Vagina (tissue), 2 donors: ENCODE data around the gene SLC7A9.

ENCODE experiments used
- CTCF ChIP-seq, 3 experiments: fragments of 450-650 bp in 2 of 3; fragments of 200-600 bp in 1 of 3; sonication (generic) in 1 of 3; IDR thresholded peaks; one replicate each; pipeline ENCODE4 v1.5.1; 2017 to 2019; ENCODE audit warnings: antibody characterized with exemption in 3 of 3, mild to moderate bottlenecking in 2 of 3, moderate library complexity in 2 of 3
- POLR2AphosphoS5 ChIP-seq, 2 donors: sonication (generic); formaldehyde crosslinking; IDR thresholded peaks; one replicate each; pipeline ENCODE4 v1.9.0; 2017; ENCODE audit warnings: antibody characterized with exemption in 2 of 2, mild to moderate bottlenecking in 2 of 2, low read depth in 1 of 2; ENCODE audit not compliant: insufficient read depth in 1 of 2

GRCh38 chr19:32908641-32909190 is 39.1 kb upstream of the SLC7A9 start:
- TF ChIP-seq CTCF (IDR thresholded peaks at IDR 0.05), result no peak
- no peak for TF ChIP-seq POLR2AphosphoS5 (IDR thresholded peaks at IDR 0.05; ENCODE audit: insufficient read depth in 1 of 2, low read depth in 1 of 2)
